D721Med (cell line): ENCODE data around the gene CELF1.
A peak's percentile ranks its signal among the peaks of the same experiment; 100 is the strongest.
"Not testable (repeated sequence)": the region's sequence is repeated elsewhere in the genome, so short reads cannot be mapped to it uniquely, and the experiment has no call there.

Source experiments
- DNase-seq: peaks from one replicate; pipeline ENCODE4 v3.0.0; 2011; ENCODE audit warnings: low spot score; ENCODE audit not compliant: insufficient read length
- FAIRE-seq: peaks from 2 replicates; lab custom pipeline; 2011; peaks lifted over from hg19 to GRCh38; lab: Jason Lieb, UNC
- TF ChIP-seq, protein P1 (sequence below): IDR thresholded peaks from 2 replicates; pipeline ENCODE4 v1.5.1; 2012; ENCODE audit warnings: mild to moderate bottlenecking, control low read depth; ENCODE audit not compliant: insufficient read depth; ENCODE audit errors: missing control alignments

CELF1 gene

DNA sequence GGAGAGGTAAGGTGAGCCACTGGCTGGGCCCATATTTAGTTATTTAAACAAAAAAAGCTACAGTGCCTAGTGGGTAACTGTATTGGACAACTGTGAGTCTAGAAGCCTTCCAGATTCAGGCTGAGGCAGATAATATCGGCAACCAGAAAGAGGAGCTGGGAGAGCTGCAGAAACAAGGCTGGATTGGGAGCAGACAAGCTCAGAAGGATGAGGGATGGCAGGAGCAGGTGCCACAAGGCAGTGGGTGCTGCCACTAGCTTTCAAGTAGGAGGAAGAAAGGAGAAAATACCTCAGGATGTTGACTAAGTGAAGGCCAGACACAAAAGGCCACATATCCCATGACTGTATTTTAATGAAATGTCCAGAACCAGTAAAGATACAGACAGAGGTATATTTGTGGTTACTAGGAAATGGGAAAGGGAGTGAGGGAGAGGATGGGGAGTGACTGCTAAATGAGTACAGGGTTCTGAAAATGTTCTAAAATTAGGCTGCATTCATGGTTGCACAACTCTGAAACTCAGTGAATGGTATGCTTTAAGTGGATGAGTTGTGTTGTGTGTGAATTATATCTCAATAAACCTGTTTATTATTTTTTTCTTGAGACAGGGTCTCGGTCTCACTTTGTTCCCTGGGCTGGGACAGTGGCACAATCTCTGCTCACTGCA is 92.2 kb downstream of the CELF1 start:
- TF ChIP-seq, protein P1, sequence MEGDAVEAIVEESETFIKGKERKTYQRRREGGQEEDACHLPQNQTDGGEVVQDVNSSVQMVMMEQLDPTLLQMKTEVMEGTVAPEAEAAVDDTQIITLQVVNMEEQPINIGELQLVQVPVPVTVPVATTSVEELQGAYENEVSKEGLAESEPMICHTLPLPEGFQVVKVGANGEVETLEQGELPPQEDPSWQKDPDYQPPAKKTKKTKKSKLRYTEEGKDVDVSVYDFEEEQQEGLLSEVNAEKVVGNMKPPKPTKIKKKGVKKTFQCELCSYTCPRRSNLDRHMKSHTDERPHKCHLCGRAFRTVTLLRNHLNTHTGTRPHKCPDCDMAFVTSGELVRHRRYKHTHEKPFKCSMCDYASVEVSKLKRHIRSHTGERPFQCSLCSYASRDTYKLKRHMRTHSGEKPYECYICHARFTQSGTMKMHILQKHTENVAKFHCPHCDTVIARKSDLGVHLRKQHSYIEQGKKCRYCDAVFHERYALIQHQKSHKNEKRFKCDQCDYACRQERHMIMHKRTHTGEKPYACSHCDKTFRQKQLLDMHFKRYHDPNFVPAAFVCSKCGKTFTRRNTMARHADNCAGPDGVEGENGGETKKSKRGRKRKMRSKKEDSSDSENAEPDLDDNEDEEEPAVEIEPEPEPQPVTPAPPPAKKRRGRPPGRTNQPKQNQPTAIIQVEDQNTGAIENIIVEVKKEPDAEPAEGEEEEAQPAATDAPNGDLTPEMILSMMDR: no peak
- no peak for DNase-seq
- FAIRE-seq: no peak

DNA sequence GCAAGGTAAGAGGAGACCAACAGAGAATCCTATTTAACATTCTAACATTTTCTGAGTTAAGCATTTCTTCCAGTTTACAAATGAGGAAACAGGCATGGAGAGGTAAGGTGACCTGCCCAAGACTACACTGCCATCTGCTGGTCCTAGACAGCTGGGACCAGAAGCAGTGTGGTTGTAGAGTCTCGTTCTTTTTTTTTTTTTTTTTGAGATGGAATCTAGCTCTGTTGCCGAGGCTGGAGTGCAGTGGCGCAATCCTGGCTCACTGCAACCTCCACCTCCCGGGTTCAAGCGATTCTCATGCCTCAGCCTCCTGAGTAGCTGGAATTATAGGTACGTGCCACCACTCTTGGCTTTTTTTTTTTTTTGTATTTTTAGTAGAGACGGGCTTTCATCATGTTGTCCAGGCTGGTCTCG is 98.7 kb downstream of the CELF1 start:
- FAIRE-seq: not testable (repeated sequence)
- TF ChIP-seq, protein P1: peak; percentile 84
- DNase-seq: peak; percentile 59

DNA sequence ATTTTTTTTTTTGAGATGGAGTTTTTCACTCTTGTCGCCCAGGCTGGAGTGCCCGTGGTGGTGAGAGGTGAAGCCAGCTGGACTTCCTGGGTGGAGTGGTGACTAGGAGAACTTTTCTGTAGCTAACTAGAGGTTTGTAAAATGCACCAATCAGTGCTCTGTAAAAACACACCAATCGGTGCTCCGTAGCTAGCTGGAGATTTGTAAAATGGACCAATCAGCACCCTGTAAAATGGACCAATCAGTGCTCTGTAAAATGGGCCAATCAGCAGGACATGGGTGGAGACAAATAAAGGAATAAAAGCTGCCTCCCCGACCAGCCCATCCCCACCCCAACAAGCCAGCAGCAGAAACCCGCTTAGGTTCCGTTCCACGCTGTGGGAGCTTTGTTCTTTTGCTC is 99.6 kb downstream of the CELF1 start:
- FAIRE-seq (no peak), DNase-seq (no peak)
- TF ChIP-seq, protein P1: no peak

DNA sequence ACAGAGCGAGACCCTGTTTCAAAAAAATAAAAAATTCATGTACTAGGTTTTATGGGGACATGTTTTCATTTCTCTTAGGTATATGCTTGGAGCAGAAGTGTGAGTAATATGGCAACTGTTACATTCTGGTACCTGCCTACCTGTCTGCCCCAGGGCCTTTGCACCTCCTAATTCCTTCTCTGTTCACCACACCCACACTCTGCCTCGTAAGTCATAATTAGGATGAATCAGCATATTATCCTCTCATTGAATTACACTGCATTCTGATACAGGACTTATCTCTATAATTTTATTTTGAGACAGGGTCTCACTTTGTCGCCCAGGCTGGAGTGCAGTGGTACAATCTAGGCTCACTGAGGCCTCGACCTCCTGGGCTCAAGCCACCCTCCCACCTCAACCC is 100.9 kb downstream of the CELF1 start:
- FAIRE-seq (no peak), DNase-seq (no peak)
- TF ChIP-seq, protein P1: no peak

DNA sequence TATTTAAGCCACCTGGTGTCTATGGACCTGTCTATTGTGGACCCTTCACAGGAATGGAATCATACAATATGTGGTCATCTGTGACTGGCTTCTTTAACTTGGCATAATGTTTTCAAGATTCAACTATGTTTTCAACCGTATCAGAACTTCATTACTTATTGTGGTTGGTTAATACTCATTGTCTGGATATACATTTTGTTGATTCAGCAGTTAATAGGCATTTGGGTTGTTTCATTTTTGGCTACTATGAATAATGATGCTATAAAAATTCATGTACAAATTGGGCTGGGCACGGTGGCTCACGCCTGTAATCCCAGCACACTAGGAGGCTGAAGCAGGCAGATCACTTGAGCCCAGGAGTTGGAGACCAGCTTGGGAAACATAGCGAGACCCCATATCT is 101.5 kb downstream of the CELF1 start:
- DNase-seq: no peak
- FAIRE-seq: no peak
- TF ChIP-seq, protein P1: no peak

DNA sequence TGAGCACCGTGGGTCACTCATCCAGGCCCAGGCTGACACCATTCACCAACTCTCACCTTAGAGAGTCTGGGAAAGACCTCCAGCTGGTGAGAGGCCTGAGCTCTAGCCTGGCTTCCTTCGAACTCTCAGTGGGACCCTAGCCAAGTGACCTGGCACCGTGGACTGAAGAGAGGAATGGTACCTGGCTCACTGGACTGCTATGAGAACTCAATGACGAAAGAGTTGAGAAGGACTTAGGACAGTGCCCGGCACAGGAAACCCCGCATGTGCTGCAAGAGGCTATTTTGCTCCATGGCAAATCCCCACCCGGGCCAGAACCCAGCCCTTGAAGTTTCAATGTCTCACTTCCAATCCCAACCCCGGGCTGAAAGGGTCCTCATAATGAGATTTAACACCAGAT is 103.4 kb downstream of the CELF1 start:
- no peak for FAIRE-seq
- TF ChIP-seq, protein P1: no peak

More for the DNA sequence above, 103.4 kb downstream of the CELF1 start:
- no peak for DNase-seq
